NCI-H345 treated with DMSO at 0.1 percent for 48 hours (cell line): ENCODE results near the gene KBTBD12.

Experiments used
- DNase-seq: peaks from one replicate; lab custom pipeline; 2025; ENCODE audit not compliant: unreplicated experiment; lab: John Stamatoyannopoulos, UW

Gene KBTBD12

DNA sequence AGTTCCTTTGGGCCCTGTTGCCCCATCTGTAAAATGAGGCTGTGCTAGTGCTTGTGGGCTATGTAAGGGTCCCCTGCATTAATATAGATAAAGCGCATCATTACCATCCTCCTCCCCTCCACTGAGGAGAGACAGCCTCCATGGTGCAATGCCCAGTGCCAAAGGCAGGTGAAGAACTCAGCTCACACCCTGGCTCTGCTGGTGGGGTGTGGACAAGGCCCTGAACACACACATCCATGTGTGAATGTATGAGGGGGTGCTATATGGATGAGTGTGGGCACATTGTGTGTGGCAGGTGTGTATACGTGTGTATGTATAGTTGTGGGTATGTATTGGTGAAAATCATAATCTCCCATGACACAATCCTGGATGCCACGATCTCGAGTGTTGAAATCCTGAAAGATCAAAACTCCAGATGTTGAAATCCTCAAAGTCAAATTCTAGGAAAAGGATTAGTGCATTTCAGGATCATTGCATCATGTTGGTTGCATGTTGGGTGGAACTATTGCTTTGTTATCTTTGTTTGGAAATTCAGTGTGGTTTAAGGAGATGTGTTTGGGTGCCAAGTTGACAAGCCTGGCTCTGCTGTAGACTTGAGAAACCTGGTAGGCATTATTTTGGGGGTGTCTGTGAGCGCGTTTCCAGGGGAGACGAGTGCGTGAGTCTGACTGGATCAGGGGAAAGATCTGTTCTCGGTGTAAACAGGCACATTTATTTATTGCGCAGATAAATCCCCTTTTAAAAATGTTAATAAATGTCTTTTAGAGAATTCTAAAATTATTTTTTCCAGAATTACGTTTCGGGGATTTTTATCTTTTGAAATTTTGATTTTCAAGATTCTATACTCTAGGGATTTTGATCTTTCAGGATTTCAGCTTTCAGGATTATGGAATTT, 95.2 kb downstream of the KBTBD12 start:
- no peak for DNase-seq

DNA sequence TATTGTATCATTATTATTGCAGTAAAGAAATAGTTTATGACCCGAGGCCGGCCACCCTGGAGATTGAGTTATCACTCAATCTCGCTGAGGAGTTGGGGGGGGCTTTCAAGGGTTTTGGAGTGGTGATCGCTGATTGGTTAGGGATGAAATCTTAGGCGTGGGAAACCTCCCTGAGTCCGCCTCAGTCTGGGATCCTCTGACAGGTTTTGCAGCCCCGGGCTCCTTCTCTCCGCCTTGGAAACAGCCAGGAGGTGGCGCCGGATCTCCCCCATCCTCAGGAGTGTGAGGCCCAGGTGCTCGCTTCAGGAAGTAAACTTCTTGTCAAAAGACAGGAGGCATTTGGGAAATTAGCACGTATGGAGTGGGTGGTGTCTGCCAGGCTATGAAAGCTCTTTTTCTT, 96.1 kb downstream of the KBTBD12 start:
- DNase-seq: no peak

DNA sequence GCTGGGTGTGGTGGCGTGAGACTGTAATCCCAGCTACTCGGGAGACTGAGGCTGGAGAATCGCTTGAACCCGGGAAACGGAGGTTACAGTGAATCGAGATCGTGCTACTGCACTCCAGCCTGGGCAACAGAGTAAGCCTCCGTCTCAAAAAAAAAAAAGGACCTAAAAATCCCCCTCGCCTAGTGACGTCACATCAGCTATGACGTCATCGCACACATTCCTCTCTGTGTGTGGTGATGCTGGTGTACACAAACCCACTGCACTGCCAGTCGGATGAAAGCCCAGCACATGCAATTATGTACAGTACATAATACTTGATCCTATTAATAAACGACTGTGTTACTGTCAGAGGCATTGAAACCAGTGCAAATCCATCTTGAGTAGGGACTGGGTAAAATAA, 97.0 kb downstream of the KBTBD12 start:
- no peak for DNase-seq

DNA sequence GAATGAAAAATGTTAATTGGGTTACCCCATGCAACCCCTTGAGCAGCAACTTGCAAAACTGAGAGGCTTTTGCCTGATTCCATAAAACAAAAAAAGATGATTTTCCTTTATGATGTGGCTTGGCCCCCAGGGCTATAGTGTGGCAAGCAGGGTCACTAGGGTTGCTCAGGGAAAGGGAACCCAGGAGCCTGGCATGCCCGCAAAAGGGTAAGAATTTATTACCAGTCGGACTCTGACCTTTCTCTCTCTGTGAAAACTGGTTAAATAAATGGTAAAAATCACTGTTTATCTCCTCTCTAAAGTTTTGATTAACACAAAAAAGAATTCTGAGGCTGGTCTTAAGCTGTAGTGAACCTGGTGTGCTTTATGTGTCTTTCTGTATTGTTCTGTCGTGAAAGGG, 99.5 kb downstream of the KBTBD12 start:
- no peak for DNase-seq

DNA sequence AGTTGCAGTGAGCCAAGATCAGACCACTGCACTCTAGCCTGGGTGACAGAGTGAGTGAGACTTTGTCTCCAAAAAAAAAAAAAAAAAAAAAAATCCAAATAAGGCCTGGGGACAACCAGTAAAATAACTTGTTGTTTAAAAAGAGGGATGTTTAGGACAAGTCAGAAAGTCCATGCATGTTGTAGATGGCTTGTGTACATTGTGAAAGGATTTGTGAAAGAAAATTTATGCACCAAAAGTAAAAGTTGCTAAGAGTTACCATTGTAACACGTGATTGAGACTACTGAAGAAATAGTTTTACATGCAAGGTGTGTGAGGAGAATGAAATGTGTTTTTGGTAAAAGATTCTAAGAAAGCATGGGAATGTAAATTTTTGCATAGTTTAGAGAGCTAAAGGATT, 101.5 kb downstream of the KBTBD12 start:
- no peak for DNase-seq

DNA sequence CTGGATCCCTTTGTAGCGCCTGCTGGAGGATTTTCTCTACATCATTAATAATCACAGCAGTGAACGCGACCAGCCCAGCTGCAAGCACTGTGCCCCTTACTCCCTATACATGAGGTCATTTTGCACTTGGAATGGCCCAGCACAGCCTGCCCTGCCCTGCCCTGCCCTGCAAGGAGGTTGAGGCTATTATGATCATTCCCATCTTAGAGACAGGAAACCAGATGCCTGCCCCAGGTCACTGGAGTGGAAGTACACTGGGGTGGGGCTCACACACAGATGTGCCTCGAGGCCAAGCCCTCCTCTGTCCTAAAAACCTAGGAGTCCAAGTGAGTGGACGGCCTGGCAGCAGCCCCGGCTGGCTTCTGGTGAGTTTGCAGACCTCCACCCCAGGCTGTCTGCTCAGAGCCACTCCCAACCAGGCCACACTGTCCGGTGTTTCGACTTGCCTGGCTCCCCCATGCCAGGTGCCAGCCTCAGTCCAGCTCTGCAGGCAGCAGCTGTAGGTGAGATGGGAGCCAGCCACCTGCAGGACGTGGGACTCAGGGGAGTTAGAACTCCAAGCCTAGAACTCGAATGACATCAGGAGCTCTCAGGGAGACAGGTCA, 106.8 kb downstream of the KBTBD12 start:
- no peak for DNase-seq

DNA sequence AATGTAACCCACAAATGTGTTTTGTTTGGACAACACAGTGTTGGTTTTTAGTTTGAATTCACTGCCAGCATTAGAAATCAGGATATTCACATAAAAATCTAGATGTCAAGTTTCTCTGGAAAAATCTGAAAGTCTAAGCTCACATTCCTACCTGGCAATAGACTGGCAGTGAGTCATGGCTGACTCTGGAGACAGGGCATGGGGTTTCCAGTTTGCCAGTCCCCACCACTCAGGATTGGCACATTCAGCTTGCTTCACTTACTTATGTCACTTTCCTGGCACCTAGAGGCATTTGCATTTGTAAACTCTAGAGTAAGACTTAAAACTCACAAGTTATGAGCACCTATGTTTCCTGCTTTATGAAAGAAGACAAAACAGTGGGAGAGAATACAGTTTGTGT, 118.1 kb downstream of the KBTBD12 start:
- DNase-seq: no peak

DNA sequence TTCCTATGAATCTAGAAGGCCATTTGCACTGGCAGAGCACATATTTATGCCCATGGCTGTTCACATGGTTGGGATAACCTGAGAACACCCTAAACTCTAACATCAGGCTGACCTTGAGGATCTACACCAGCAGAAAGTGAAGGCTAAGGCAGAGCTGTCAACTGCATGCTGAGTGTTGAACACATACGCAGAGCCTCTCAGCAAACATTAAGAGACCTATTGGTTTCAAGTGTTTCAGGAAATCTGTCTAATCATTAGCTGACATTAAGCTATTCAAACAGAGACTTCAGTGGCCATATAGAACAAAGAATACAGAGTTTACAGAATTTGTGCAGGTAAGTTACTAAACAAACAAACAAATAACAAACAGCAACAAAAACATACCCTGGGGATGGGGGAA, 121.1 kb downstream of the KBTBD12 start:
- DNase-seq: no peak
